HEK293T (cell line): ENCODE data around the gene HOXA4.

Experiments
- CTCF ChIA-PET: fragments of 350-600 bp; formaldehyde crosslinking; extraction: SDS; loops from one replicate; lab custom pipeline; 2021; ENCODE audit warnings: antibody characterized with exemption, inconsistent platforms; lab: Yijun Ruan, JAX
- POLR2A ChIA-PET: fragments of 350-600 bp; formaldehyde crosslinking; extraction: SDS; loops from one replicate; lab custom pipeline; 2020; ENCODE audit warnings: antibody characterized with exemption, inconsistent platforms; lab: Yijun Ruan, JAX
- DNase-seq: peaks from one replicate; pipeline ENCODE4 v3.0.0; 2012; ENCODE audit warnings: mixed read lengths; ENCODE audit errors: extremely low spot score
- ARNT ChIP-seq: fragments of 450-650 bp; IDR thresholded peaks from 2 replicates; pipeline ENCODE4 v1.6.1; 2017; ENCODE audit warnings: mild to moderate bottlenecking
- BHLHE40 ChIP-seq: fragments of 450-650 bp; IDR thresholded peaks from 2 replicates; pipeline ENCODE4 v1.6.1; 2016; ENCODE audit warnings: mild to moderate bottlenecking, moderate library complexity, borderline replicate concordance
- CTBP1 ChIP-seq: fragments of 450-650 bp; IDR thresholded peaks from 2 replicates; pipeline ENCODE4 v1.6.1; 2016; ENCODE audit warnings: borderline replicate concordance
- ELF4 ChIP-seq: fragments of 450-650 bp; IDR thresholded peaks from 2 replicates; pipeline ENCODE4 v1.6.1; 2017; ENCODE audit warnings: antibody characterized with exemption
- FOXA1 ChIP-seq: fragments of 450-650 bp; IDR thresholded peaks from 2 replicates; pipeline ENCODE4 v1.6.1; 2016; ENCODE audit warnings: mild to moderate bottlenecking
- FOXK2 ChIP-seq: fragments of 450-650 bp; IDR thresholded peaks from 2 replicates; pipeline ENCODE4 v1.6.1; 2016; ENCODE audit warnings: mild to moderate bottlenecking
- FOXM1 ChIP-seq: fragments of 450-650 bp; IDR thresholded peaks from 2 replicates; pipeline ENCODE4 v1.6.1; 2017; ENCODE audit warnings: mild to moderate bottlenecking, borderline replicate concordance
- HDGF ChIP-seq: fragments of 450-650 bp; IDR thresholded peaks from 2 replicates; pipeline ENCODE4 v1.6.1; 2017; ENCODE audit warnings: antibody characterized with exemption, borderline replicate concordance
- L3MBTL2 ChIP-seq: fragments of 450-650 bp; conservative IDR thresholded peaks from 2 replicates; pipeline ENCODE4 v1.6.1; 2016; ENCODE audit warnings: mild to moderate bottlenecking
- LEF1 ChIP-seq: fragments of 450-650 bp; IDR thresholded peaks from 2 replicates; pipeline ENCODE4 v1.6.1; 2017; ENCODE audit warnings: mild to moderate bottlenecking, borderline replicate concordance
- NFRKB ChIP-seq: fragments of 450-650 bp; IDR thresholded peaks from 2 replicates; pipeline ENCODE4 v1.6.1; 2016; ENCODE audit warnings: mild to moderate bottlenecking, moderate library complexity
- SP1 ChIP-seq: fragments of 450-650 bp; IDR thresholded peaks from 2 replicates; pipeline ENCODE4 v1.6.1; 2017
- SUZ12 ChIP-seq: fragments of 450-650 bp; IDR thresholded peaks from 2 replicates; pipeline ENCODE4 v1.6.1; 2016; ENCODE audit warnings: mild to moderate bottlenecking
- TARDBP ChIP-seq: fragments of 450-650 bp; IDR thresholded peaks from 2 replicates; pipeline ENCODE4 v1.6.1; 2016
- ZNF384 ChIP-seq: fragments of 450-650 bp; IDR thresholded peaks from 2 replicates; pipeline ENCODE4 v1.6.1; 2016
- TF ChIP-seq, protein P1 (sequence below): fragments of 450-650 bp; IDR thresholded peaks from 2 replicates; pipeline ENCODE4 v1.6.1; 2016

HOXA4 gene

DNA sequence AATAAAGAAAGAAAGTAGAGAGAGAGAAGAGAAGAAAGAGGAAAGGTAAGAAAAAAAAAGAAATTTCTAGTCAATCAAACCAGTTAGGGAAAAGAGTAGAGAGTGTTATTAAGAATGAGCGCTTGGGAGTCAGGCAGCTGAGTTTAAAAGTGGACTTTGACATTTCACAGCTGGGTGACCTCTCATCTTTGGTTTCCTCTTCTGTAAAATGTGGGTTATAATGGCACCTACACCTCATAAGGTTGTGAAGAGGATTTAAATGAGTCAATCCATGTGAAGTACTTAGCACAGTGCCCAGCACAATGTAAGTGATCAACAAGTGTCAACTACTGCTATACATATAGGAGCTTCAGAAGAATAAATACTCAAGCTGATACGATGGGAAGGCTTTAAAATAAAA is 46.9 kb downstream of the HOXA4 start:
- POLR2A ChIA-PET = interaction anchor here (1.4 kb wide), 1 partner anchor 13 kb away, joined by 6 read pairs; the partner anchor contains the start of gene HOXA1
- DNase-seq = no peak
- TF ChIP-seq SP1 = no peak
- TF ChIP-seq ARNT = no peak
- TF ChIP-seq FOXM1 = no peak
- no peak for TF ChIP-seq HDGF
- no peak for TF ChIP-seq BHLHE40
- CTCF ChIA-PET = interaction anchor here (0.6 to 1.4 kb wide), 3 partner anchors 9 to 90 kb away, joined by 3 to 10 read pairs (median 3); no protein-coding TSS in a partner anchor

DNA sequence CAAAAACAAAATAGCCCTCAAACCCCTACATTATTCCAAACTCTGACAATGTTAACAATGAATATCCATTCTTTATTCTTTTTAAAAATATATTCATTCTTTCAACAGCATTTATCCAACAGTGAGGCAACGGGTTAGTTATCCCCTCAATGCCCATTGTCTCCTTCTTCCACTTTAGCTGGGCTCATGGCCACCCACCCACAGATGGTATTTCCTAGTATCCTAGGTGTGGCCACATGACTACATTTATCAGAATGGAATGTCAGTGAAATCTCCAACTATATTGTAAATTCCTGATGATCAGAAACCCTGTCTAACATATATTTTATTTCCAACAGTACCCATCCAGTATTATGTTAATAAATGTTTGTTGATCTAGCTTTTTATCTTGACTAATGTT is 48.4 kb downstream of the HOXA4 start:
- no peak for DNase-seq
- CTCF ChIA-PET = interaction anchor here (1.4 kb wide), 1 partner anchor 8 kb away, joined by 3 read pairs; no protein-coding TSS in a partner anchor
- no peak for TF ChIP-seq BHLHE40
- TF ChIP-seq, protein P1, sequence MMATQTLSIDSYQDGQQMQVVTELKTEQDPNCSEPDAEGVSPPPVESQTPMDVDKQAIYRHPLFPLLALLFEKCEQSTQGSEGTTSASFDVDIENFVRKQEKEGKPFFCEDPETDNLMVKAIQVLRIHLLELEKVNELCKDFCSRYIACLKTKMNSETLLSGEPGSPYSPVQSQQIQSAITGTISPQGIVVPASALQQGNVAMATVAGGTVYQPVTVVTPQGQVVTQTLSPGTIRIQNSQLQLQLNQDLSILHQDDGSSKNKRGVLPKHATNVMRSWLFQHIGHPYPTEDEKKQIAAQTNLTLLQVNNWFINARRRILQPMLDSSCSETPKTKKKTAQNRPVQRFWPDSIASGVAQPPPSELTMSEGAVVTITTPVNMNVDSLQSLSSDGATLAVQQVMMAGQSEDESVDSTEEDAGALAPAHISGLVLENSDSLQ = no peak
- TF ChIP-seq ZNF384 = no peak
- POLR2A ChIA-PET = interaction anchor here (1.0 kb wide), 1 partner anchor 33 kb away, joined by 3 read pairs; no protein-coding TSS in a partner anchor

DNA sequence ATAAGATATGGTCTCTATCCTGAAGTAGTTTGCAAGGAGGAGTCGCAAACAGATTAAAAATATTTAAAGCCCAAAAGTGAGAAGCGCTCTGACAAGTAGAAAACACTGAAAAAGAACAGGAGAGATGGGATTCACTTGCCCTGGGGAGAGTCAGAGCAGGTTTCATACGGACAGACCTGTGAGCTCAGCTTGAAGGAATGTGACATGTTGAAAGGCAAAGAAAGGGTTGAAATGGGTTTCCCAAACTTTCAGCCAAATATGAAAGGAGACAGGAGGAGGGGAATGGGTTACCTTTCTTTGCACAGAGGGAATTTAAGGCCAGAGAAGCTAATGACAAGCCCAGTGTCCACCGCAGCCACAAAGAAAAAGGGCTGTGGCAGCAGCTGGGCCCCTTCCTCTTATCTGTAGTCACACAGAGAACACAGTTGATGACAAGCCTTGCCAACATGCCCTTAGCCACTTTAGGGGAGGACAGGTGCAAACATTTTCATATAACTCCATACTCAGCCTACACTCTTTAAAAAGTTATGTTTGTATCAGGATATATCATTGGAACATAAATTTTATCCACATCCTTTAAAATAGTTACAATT is 49.6 kb downstream of the HOXA4 start:
- TF ChIP-seq TARDBP = no peak
- TF ChIP-seq NFRKB = no peak
- no peak for TF ChIP-seq SUZ12
- TF ChIP-seq SP1 = no peak
- no peak for TF ChIP-seq FOXA1
- TF ChIP-seq FOXK2 = no peak
- no peak for TF ChIP-seq FOXM1
- TF ChIP-seq LEF1 = no peak
- TF ChIP-seq HDGF = no peak
- no peak for TF ChIP-seq CTBP1
- TF ChIP-seq BHLHE40 = no peak
- no peak for TF ChIP-seq ZNF384
- TF ChIP-seq, protein P1 = no peak
- TF ChIP-seq L3MBTL2 = no peak
- no peak for TF ChIP-seq ELF4
- no peak for TF ChIP-seq ARNT
- CTCF ChIA-PET = interaction anchor here (0.9 kb wide), 1 partner anchor 13 kb away, joined by 3 read pairs; no protein-coding TSS in a partner anchor
- DNase-seq = no peak
- POLR2A ChIA-PET = interaction anchor here (1.0 kb wide), 1 partner anchor 15 kb away, joined by 3 read pairs; the partner anchor contains the start of gene HOXA1

DNA sequence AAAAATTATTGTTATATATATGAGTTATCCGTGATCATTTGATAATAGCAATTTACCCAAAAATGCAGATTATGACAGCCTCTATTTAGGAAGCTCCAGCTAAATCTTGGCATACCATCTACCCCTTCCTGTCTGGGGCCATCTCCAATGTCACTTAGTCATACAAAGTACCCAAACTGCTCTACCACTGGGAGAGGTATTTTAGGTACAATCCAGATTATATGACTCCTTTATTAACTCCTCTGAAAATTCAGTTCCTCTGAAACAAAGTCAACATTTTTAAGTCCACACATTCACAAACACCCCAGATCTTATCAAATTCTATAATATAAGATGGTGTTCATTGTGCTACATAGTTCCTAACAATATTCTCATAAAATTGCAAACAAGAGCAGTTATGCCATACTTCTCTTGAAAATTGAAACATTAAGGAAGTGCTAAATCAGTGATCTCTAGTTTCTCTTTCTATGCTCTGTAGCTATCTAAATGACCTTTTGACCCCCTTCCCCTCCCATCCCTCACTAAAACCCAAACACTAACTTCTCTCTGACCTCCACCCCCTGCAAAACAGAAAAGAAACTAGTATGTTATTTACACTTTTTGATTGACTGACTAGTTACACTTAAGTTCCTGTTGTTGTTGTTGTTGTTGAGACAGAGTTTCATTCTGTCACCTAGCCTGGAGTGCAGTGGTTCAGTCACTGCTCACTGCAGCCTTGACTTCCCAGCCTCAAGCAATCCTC is 51.2 kb downstream of the HOXA4 start:
- CTCF ChIA-PET = no interaction called here
- DNase-seq = no peak
- POLR2A ChIA-PET = no interaction called here
- TF ChIP-seq FOXA1 = no peak
- TF ChIP-seq HDGF = no peak

DNA sequence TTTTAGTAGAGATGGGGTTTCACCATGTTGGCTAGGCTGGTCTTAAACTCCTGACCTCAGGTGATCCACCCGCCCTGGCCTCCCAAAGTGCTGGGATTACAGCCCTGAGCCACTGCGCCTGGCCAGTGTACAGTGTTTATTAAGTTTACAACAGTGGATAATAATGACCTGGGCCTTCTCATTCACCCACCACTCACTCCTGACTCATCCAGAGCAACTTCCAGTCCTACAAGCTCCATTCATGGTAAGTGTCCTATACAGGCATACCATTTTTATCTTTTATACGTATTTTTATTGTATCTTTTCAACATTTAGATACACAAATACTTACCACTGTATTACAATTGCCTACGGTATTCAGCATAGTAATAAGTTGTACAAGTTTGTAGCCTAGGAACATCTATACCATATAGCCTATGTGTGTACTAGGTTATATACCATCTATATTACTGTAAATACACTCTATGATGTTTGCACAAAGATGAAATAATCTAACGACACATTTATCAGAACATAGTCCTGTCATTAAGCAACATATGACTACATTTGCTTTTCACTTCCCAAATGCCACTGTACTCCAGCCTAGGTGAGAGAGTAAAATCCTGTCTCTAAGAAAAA is 51.8 kb downstream of the HOXA4 start:
- TF ChIP-seq, protein P1 = no peak
- no peak for TF ChIP-seq NFRKB
- no peak for TF ChIP-seq FOXA1
- no peak for TF ChIP-seq BHLHE40
- TF ChIP-seq FOXK2 = no peak
- no peak for TF ChIP-seq TARDBP
- no peak for TF ChIP-seq CTBP1
- TF ChIP-seq ZNF384 = no peak
- no peak for TF ChIP-seq L3MBTL2
- TF ChIP-seq SUZ12 = no peak
- TF ChIP-seq ELF4 = no peak
- TF ChIP-seq SP1 = no peak
- no peak for TF ChIP-seq LEF1
- CTCF ChIA-PET = no interaction called here
- POLR2A ChIA-PET = no interaction called here
- DNase-seq = no peak
